Measurements from ENCODE around the gene GDI1.

GDI1 gene

GRCh38 chrX:154439841-154440240 lies 2.9 kb downstream of the GDI1 start:
- DNase-seq: no peak

DNA sequence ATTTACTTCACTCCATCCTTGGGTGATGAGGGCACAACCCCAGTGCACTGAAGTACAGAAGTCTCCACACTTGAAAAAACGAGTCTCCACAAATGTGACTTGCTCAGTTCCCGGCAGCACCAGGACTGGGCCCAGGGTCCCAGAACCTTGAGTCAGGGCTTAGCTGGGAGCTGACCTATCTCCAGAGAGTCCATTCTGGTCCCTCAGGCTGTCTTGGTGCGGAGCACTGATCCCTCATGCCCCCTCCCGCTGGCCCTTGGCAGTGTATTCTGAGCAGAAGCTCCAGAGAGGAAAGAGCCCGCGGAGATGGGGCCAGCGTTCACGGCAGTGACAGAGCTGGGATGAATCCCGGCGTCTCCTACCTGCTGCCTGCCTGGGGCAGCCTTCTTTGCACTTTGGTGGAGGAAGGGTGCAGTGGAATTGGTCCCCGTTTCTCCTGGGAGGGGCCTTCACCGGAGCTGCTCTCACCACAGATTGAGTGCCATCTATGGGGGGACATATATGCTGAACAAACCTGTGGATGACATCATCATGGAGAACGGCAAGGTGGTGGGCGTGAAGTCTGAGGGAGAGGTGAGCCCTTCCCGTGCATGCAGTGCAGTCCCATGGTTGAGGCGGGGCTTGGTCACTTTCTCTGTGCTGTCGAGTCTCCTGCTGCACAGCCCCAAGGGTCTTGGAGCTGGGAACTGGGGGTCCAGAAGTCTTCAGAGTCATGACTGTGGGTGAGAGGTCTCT lies 3.8 kb downstream of the GDI1 start:
- DNase-seq: no peak

- no peak for DNase-seq
Observed at GRCh38 chrX:154441564-154441963, 4.6 kb downstream of the GDI1 start.

DNA sequence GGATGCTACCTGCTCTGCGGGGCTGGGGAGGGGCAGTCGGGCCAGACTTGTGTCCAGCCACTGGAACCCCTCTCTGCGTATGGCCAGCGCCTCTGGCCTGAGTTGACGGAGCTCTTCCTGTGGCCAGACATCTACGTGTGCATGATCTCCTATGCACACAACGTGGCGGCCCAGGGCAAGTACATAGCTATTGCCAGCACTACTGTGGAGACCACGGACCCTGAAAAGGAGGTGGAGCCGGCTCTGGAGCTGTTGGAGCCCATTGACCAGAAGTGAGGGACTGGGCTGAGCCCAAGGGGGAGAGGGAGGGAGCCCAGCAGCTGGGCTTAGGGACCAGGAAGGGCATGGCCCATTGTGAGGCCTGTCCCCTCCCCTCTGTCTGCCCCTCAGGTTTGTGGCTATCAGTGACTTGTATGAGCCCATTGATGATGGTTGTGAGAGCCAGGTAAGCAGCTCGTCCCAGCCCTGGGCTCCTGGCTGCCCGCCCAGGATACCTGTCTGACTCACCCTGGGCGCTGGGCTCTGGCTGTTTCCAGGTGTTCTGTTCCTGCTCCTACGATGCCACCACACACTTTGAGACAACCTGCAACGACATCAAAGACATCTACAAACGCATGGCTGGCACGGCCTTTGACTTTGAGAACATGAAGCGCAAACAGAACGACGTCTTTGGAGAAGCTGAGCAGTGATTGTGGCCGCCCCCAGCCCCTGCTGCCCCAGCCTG lies 5.2 kb downstream of the GDI1 start:
- no peak for DNase-seq

DNA sequence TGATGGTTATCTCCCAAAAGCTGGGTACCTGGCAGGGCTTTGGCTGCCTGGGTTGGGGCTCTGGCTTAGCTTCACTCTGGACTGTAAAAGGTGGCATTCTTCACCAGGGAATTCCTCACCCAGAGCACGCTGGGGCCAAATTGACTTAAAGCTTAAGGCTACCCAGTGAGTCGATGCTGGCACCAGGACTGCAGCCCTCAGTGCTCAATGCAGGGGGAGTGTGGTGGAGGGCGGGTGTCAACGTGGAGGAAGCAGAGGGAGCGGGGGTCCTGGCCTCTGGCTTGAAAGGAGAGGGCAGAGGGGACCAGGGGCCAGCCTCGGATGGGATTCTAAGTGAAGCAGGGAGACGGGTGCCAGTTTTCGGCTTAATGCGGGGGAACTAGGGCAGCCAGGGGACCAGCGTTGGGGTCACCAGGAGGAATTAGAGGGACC lies 6.5 kb downstream of the GDI1 start:
- no peak for DNase-seq

- DNase-seq: peak; percentile 86
Observed at GRCh38 chrX:154443992-154444754, 7.2 kb downstream of the GDI1 start, which contains the start of gene FAM50A. TSS of gene FAM50A (plus strand) at chrX:154444141. CDS start at chrX:154444236, 95 bp downstream.

GRCh38 chrX:154444755-154445246 lies 7.8 kb downstream of the GDI1 start:
- DNase-seq: no peak

- DNase-seq: no peak
Observed at GRCh38 chrX:154445776-154446175, 8.8 kb downstream of the GDI1 start.

DNA sequence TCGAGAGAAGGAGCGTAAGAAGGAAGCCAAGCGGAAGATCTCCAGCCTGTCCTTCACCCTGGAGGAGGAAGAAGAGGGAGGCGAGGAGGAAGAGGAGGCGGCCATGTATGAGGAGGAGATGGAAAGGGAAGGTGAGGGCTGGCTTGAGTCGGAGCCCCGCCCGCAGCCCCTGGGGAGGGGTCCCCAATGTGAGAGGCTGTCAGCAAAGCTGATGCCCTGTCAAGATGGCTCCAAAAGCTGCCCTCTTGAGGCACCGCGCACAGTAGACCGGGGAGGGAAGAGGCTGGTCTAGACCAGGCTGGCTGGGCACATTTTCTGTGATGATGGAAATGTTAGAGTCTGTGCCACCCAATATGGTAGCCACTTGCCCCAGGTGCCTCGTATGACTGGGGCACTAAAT lies 9.5 kb downstream of the GDI1 start:
- no peak for DNase-seq

DNA sequence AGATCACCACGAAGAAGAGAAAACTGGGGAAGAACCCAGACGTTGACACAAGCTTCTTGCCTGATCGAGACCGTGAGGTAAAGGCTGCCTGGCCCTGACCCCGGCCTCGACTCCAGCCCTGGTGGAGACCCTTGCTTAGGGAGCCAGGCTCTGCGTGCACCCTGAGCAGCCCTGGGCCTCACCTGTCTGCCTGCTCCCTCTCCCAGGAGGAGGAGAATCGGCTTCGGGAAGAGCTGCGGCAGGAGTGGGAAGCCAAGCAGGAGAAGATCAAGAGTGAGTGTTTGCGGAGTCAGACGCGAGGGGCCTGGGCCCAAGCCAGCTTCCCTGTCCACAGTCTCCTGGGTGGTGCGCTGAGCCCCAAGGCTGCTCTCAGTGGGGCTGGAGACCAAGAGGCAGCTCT lies 11.5 kb downstream of the GDI1 start:
- DNase-seq: no peak

DNA sequence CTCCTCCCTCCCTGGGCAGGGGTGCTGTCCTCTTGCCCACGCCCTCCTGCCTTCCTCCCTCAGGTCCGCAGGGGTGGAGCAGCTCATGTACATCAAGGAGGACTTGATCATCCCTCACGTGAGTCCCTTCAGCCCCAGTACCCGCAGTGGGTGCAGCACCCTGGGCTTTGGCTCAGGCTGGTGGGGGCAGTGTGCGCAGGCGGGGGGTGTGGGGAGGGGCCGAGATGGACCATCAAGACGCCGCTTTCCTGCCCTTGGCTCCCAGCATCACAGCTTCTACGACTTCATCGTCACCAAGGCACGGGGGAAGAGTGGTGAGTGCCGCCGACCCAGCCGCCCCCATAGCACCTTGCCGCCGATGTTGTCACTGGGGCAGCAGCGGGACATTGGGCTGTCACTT lies 12.7 kb downstream of the GDI1 start:
- no peak for DNase-seq

DNA sequence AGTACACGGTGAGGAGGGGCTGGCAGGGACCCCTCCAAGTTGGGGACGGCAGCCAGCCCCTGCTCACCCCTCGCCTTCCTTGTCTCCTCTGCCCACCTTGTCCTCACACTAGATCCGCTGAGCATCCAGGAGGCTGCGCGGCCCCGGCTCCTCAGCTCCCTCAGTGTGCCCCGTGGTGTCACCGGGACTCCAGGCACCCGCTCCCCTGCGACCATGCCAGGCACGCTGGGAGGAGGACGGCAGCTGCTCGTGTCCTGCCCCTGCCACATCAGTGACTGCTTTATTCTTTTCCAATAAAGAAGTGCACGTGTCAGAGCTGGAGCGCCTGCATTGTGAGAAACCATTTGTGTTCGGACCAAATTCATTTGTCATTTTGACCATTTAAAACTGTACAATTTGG lies 13.4 kb downstream of the GDI1 start:
- no peak for DNase-seq

DNA sequence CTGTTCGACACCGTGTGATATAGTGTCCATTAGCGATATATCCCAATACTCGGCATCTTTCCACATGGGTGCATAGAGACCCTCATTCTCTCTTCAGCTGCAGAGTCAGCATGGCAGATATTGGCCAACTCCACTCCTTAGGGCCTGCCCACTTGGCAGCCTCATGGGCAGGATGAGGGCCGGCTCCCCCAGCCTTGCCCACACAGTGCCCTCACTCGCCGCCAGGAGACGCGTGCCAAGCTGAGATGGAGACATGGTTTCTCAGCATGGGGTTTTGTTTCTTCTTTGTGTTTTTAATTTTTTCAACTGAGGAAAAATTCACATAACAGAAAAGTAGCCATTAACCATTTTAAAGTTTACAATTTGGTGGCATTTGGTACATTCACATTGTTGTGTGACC lies 15.9 kb downstream of the GDI1 start:
- DNase-seq: no peak

DNA sequence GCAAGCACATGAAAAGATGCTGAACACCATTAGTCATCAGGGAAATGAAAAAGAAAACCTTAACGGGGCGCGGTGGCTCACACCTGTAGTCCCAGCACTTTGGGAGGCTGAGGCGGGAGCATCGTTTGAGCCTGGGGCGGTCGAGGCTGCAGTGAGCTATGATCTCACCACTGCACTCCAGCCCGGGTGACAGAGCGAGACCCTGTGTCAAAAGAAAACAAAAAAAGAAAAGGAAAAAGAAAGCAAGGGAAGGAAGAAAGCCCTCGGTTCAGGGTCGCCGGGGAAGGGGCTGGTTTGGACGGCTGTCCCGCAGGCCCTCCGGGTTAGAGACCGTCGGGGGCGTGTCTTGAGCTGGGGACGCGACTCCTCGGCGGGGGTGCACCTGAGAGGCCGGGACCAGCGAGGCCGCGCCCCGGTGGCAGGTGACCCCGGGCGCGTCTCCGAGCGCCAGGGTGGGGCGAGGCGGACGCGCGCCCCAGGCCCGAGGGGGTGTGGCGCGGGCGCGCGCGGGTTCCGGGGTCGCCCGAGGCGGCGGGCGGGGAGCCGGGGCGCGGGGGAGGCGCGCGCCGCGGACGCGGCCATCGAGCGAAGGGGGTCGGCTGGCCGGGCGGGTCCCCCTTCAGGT lies 20.6 kb downstream of the GDI1 start:
- DNase-seq: no peak

DNA sequence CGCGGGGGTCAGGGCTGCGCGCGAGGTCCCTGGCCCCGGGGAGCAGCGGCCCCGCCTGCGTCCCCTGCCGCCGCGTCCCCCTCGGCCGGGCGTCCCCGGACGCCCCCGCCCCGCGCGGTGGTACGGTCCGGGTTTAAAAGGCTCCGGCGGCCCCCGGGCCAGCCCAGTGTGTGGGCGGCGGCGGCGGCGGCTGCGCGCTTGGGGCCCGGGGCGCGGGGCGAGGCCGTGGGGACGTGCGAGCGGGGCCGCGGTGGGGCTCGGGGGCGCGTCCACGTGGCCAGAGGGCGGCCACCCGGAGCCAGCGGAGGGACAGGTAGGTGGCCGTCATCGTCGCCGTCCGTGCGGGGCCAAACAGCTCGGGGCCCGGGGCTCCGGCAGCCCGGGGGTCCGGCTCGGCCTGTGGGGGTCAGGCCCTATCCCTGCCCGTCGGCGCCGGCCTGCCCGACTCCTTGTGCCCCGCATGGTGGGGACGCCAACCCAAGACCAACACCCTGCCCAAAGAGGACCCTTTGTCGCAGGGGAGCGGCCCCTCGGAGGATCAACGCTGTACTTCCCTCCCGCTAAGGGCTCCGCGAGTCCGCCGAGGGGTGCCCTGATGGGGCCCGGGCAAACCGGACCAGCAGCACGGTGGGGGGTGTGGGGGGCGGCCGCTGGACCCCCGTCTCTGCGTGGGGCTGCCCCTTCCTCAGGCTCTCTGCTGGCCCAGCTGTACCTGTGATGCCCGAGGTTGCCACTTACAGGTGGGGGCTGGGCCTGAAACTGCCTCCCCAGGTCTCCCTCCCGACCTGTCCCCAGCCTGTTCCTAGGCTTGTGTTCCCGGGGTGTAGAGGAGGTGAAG lies 21.4 kb downstream of the GDI1 start, which contains the start of gene PLXNA3:
PLXNA3 (plus strand) TSS at position 166 of the 838 bp plus-strand sequence. CDS start 1,903 bp downstream, outside the sequence.
- DNase-seq: peak; percentile 47

DNA sequence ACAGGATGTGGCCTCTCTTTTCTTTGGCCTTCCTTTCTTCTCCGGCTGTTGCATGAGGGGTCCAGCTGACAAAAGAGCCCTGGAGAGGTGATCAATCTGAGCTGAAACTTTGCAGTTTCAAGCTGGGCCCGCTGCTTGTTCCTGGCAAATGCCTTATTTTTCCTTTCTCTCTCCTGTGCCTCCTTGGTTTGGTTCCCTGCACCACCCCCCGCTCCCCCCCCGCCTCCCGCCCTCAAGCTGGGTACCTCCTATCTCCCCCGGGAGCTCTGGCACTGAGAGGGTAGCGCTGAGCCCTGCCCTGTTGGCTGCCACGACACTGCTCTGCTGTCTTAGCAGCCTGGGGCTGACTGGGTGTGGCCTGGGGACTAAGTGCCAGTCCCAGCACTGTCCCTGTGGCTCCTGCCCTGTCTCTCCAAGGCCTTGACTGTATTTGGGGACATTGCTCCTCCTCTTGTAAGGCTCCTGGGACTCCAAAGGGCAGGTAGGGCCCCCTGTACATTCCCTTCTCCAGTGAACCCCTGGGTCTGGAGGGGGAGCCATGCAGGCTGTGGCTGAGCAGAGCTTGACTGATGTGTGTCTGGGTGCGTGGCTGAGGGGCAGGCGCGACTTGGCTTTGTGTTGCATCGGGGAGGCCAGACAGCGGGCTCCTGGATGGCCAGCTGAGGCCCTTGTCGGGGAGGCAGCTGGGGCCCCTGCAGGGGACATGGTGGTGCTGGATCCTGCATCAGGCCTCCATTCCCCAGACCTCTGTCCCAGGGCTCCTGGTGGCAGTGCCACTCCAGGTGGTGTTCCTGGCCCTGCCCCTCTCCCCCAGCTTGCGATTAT lies 22.2 kb downstream of the GDI1 start:
- peak; percentile 64 for DNase-seq

DNA sequence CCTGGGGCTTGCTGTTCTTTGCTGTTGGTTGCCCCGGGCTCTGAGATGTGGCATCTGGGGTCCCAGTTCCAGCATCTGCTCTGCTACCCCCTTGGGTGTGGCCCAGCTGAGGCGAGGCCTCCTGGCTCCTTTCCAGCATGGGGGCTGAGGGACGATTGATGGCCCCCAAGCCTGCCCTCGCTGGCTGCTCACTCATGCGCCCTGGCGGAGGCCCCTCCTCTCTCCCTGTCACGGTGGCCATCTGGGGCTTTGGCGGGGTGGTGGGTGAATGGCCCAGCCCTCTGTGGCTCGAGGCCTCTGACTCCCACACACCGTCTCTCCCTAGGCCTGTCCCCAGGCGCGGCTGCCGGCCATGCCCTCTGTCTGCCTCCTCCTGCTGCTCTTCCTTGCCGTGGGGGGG lies 22.9 kb downstream of the GDI1 start:
- no peak for DNase-seq

DNA sequence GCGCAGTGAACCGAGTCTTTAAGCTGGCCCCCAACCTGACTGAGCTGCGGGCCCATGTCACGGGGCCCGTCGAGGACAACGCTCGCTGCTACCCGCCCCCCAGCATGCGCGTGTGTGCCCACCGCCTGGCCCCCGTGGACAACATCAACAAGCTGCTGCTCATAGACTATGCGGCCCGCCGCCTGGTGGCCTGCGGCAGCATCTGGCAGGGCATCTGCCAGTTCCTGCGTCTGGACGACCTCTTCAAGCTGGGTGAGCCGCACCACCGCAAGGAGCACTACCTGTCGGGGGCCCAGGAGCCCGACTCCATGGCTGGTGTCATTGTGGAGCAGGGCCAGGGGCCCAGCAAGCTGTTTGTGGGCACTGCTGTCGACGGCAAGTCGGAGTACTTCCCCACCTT lies 23.4 kb downstream of the GDI1 start:
- no peak for DNase-seq

- DNase-seq: no peak
Observed at GRCh38 chrX:154462396-154462795, 25.4 kb downstream of the GDI1 start.

DNA sequence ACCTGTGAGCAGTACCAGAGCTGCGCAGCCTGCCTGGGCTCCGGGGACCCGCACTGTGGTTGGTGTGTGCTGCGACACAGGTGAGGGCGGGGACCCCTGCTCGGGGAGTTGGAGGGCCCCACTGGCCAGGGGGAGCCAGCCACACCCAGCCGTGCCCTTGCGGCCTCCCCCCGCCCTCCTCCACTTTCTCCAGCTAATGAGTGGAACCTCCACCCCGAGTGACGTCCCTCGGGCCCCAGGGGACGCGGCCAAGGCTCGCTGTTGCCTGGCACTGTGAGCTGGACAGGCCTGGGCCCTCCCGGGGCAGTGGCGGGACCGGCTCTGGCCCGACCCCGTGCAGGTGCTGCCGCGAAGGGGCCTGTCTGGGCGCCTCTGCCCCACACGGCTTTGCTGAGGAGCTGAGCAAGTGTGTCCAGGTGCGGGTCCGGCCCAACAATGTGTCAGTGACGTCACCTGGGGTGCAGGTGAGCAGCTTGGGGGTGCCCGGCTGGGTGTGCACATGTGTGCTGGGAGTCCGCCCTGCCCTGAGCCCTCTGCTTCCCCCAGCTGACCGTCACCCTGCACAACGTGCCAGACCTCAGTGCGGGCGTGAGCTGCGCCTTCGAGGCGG lies 26.8 kb downstream of the GDI1 start:
- no peak for DNase-seq
